T-helper 22 cell (primary cell): Measurements from ENCODE around the gene CREB1.

ENCODE experiments used
- DNase-seq: peaks from one replicate; pipeline ENCODE4 v3.0.0-alpha.2; 2020; ENCODE audit warnings: low read depth

CREB1 gene

GRCh38 chr2:207543272-207543671 is 13.5 kb downstream of the CREB1 start:
- no peak for DNase-seq

GRCh38 chr2:207546822-207547221 is 17.1 kb downstream of the CREB1 start:
- no peak for DNase-seq

GRCh38 chr2:207549145-207549544 is 19.4 kb downstream of the CREB1 start:
- no peak for DNase-seq

- DNase-seq, result no peak
These were observed 28.3 kb downstream of the CREB1 start for GRCh38 chr2:207558079-207558491.

GRCh38 chr2:207561386-207562080 is 31.8 kb downstream of the CREB1 start:
- DNase-seq, result no peak

- DNase-seq, result no peak
These were observed 36.2 kb downstream of the CREB1 start for GRCh38 chr2:207565736-207566500.

- no peak for DNase-seq
These were observed 37.9 kb downstream of the CREB1 start for GRCh38 chr2:207567671-207568070.

GRCh38 chr2:207571370-207571769 is 41.6 kb downstream of the CREB1 start:
- no peak for DNase-seq

- no peak for DNase-seq
These were observed 55.2 kb downstream of the CREB1 start for GRCh38 chr2:207584952-207585351.

GRCh38 chr2:207587305-207587704 is 57.5 kb downstream of the CREB1 start:
- DNase-seq, result no peak

GRCh38 chr2:207589143-207589542 is 59.4 kb downstream of the CREB1 start:
- DNase-seq, result no peak

- no peak for DNase-seq
These were observed 63.5 kb downstream of the CREB1 start for GRCh38 chr2:207593277-207593676.

- DNase-seq, result no peak
These were observed 64.5 kb downstream of the CREB1 start for GRCh38 chr2:207594264-207594663.

- no peak for DNase-seq
These were observed 65.0 kb downstream of the CREB1 start for GRCh38 chr2:207594731-207595130.

GRCh38 chr2:207599636-207600035 is 69.9 kb downstream of the CREB1 start:
- no peak for DNase-seq

- DNase-seq, result no peak
These were observed 70.5 kb downstream of the CREB1 start for GRCh38 chr2:207600231-207600630.

GRCh38 chr2:207601774-207602173 is 72.0 kb downstream of the CREB1 start:
- DNase-seq, result no peak

GRCh38 chr2:207603486-207603885 is 73.7 kb downstream of the CREB1 start:
- DNase-seq, result no peak

- DNase-seq, result no peak
These were observed 76.6 kb downstream of the CREB1 start for GRCh38 chr2:207606399-207606798.

GRCh38 chr2:207606829-207607228 is 77.1 kb downstream of the CREB1 start:
- DNase-seq, result no peak

- no peak for DNase-seq
These were observed 83.0 kb downstream of the CREB1 start for GRCh38 chr2:207612714-207613113.

- no peak for DNase-seq
These were observed 85.1 kb downstream of the CREB1 start for GRCh38 chr2:207614824-207615223.

GRCh38 chr2:207616185-207616584 is 86.4 kb downstream of the CREB1 start:
- DNase-seq, result no peak
